Measurements from ENCODE around the gene AMOTL2.

The AMOTL2 gene

GRCh38 chr3:134366928-134367811, 7.1 kb downstream of the AMOTL2 start:
- peak; percentile 61 for DNase-seq (ENCODE audit: low read depth, low spot score)

DNA sequence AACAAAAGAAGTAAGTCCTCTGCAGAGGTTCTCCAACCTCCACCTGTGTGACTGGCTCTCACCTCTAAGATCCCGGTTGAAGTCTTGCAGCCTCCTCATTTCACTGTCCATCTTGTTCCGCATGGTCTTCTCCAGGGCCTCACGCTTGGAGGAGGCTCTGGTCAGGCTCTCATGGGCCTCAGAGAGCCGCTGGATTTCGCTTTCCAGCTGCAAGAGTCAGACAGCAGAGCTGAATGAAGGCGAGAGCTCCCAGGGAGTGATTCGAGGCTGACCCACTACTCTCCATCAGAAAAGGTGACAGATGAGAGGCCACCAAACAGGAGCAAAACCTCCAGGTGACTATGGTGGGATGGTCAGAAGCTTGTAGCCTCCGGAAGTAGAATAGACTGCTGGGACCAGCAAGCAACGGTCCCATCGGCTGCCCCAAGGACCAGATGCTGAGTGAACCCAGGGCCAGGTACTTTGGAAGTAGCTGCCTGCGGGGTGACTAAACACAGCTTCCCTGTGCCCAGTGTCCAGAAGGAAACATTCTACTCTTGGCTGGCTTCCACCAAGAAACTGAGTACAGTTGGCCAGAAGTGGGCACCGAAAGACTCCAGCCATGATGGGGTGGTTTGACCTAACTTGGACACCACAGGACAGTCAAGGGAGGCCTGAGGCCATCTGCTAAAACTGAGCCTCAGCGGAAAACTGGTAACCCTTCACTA, 7.9 kb downstream of the AMOTL2 start:
- peak; percentile 20 for DNase-seq (ENCODE audit: low read depth, low spot score)

GRCh38 chr3:134365766-134366065, 8.5 kb downstream of the AMOTL2 start:
- no peak for DNase-seq (ENCODE audit: low read depth, low spot score)

GRCh38 chr3:134364936-134365765, 9.1 kb downstream of the AMOTL2 start:
- peak; percentile 32 for DNase-seq (ENCODE audit: low read depth, low spot score)

GRCh38 chr3:134364061-134364935, 9.9 kb downstream of the AMOTL2 start:
- DNase-seq (ENCODE audit: low read depth, low spot score) = peak; percentile 99

DNA sequence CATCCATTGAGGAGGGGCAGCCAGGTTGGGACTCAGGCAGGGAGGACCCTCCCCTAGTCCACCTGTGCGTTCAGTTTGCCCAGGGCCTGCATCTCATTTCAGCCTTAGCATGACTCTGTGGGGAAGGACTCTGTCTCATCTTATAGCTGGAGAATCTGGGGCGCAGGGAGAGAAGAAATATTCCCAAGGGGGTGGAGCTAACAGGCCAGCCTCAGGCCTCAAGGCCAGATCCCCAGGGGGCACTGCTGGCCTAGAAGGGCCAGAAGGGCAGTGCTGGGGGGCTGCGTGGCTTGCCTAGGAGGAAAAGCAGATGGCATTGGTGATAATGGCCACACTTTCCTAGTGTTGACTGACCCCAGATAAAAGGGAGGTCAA, 10.9 kb downstream of the AMOTL2 start:
- peak; percentile 35 for DNase-seq (ENCODE audit: low read depth, low spot score)

DNA sequence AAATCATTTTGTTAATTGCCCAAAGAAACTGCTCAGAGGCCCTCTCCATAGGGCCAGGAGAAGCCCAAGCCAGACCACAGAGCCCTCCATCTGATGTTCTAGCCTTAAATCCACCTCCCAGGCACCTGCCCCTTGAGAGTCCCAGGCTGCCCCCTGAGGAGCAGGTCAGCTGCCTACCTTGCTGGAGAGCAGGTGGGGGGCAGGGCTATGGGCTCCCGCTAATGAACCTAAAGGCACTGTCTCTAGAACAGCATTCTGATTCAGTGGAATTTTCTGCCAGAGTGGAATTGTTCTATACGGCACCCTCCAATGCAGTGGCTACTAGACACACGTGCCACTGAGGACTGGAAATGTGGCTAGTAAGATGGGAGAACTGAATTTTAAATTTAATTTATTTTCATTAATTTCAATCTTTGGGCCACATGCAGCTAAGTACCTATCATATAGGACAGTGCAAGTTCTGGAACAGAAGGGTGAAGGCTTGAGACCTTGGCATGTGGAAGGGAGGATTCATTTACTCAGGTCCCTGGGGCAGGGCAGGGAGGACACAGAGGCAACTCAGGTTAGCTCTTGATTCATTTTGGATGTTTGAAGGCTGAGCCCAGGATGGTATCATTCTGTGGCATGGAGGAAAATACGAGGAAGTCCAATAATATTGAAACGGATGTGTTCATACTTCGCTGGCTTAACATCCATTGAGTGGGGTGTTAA, 11.4 kb downstream of the AMOTL2 start:
- no peak for DNase-seq (ENCODE audit: low read depth, low spot score)

- DNase-seq (ENCODE audit: low read depth, low spot score) = no peak
Observed at GRCh38 chr3:134362221-134362620, 12.0 kb downstream of the AMOTL2 start.

GRCh38 chr3:134361162-134361835, 12.9 kb downstream of the AMOTL2 start:
- DNase-seq (ENCODE audit: low read depth, low spot score) = no peak

DNA sequence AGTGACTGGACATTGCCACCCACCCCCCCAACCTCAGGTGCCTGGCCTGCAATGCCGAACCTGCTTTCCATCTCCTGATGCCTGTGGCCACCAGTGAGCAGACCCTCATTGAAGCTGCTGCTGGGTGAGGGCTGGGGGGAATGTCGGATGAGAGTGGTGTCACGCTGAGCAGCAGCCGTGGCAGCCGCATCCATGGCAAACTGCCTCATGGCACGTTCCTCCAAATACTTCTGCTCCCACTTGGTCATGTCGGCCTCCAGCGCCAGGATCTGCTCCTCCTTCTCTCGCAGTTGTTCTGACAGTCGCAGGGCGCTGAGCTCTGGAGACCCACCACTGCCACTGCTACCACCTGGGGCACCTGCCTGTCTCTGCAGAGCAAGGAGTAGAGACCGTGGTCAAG, 14.2 kb downstream of the AMOTL2 start:
- DNase-seq (ENCODE audit: low read depth, low spot score) = peak; percentile 17

DNA sequence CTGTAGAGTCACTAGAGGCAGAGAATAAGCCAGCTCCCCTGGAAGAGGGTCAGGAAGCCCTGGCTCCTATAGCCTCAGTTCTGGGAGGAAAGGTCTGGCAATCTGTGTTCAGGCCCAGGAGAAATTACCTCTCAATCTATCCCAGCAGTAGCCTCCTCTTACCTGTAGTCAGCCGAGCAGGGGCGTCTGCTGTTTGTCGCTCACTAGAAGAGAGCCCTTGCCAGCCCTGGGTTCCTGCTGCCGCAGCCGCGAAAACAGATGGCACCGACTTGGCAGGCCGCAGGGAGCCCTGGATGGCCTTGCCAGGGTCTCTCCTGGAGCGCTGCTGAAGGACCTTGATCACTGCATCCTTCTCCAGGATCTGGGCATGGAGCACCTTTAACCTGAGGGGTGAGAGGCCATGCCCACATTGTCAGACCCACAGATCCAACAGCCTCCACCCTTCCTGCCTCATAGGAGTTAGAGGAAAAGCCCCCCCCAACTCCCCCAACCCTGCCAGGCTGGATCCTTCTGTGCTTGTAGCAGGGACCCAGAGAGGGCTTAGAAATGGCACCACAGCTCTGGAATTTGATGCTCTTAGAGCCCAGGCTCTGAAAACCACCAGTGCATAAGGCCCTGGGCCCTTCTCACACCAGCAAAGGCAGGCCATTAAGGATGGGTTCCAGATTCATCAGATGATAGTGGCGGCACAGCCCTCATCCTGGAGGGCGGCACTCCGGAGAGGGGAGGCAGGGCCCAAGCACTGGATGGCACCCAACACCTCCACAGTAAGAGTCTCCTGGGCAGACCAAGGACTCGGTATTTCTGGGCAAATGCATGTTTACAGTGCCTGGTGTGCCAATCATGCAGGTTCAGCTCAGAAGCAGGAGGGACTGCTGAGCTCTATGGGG, 14.9 kb downstream of the AMOTL2 start:
- peak; percentile 18 for DNase-seq (ENCODE audit: low read depth, low spot score)

DNA sequence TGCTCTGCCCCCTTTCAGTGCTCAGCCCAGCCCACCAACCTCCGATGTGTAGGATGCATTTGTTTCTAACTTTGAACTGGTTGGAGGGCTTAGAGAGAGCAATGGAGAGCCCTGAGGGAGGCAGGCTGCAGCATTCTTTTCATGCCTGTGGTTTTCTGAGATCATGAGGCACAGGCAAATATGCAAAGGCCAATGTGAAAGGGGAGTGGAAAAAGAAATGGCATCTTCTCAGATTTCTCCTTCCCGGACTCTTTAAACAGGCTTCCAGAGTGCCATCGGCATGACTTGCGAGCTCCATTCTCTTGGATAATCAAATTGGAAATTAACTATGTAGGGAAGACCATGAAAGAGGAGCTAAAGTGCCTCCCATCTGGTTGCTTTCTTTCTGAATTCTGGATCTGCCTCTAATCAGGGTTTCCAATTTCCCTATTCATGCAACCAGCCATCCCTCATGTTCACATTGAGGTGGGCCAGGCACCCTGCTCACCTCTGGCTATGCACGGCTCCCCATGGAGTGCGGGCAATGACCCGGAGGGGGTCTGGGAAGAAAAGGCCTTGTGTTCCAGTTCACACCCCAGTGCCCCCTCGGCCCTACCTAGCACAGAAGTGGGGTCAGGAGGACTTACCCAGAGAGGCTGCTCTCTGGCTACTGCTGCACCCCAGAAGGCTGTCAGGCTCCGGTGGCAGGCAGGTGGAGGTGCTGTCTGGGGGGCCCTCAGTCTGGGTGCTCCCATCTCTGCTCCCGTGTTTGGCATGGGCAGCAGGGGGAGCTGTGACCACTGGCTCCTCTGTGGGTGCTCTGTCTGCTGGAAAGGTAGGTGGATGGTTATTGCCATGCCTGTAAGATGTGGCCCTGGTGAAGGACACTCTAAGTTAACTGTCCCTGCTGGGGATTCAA, 16.1 kb downstream of the AMOTL2 start:
- DNase-seq (ENCODE audit: low read depth, low spot score) = peak; percentile 97

GRCh38 chr3:134357261-134357913, 16.9 kb downstream of the AMOTL2 start:
- no peak for DNase-seq (ENCODE audit: low read depth, low spot score)

GRCh38 chr3:134356411-134357040, 17.7 kb downstream of the AMOTL2 start:
- no peak for DNase-seq (ENCODE audit: low read depth, low spot score)

DNA sequence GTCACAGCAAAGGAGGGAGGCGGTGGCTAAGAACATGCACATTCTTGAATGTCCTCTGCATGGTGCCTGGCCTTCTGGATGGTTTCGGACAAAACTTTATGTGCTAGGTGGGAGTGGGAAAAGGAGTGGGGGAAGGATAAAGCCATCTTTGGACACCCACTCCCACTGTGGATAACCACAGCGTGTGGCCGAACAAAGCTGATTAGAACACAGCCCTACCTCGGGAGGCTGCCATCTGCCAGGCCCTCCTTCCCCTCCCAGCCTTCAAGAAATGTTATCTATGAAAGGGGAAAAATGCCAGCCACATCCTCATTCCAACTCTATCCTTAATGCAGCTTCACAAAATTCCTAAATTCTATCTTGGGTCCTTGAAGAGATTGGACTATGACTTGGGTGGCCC, 18.8 kb downstream of the AMOTL2 start:
- peak; percentile 29 for DNase-seq (ENCODE audit: low read depth, low spot score)

- peak; percentile 43 for DNase-seq (ENCODE audit: low read depth, low spot score)
Observed at GRCh38 chr3:134354612-134355251, 19.5 kb downstream of the AMOTL2 start.
